Mononuclear cell (primary cell): Measurements from ENCODE around the gene UNC80. TPM values are rescaled to one million over a fixed set of nuclear protein-coding genes. Genes with fewer than 3 reads are reported as not detected.

Source experiments
- H3K27me3 ChIP-seq: 2 replicates; pipeline ENCODE4 v1.6.0; 2011; ENCODE audit warnings: low read length, control low read depth; ENCODE audit not compliant: insufficient read depth
- H3K4me1 ChIP-seq: 2 replicates; pipeline ENCODE4 v1.5.1; 2011; ENCODE audit warnings: mild to moderate bottlenecking, low read length, control low read depth; ENCODE audit not compliant: insufficient read depth
- H3K4me3 ChIP-seq: 2 replicates; pipeline ENCODE4 v1.5.1; 2011; ENCODE audit warnings: mild to moderate bottlenecking, low read length, moderate library complexity
- H3K9me3 ChIP-seq: 2 replicates; pipeline ENCODE4 v1.5.1; 2011; ENCODE audit warnings: low read depth, mild to moderate bottlenecking, control low read depth, low read length
- total RNA-seq: library from RNA; depleted of rRNA; stranded (reverse); fragments of >200 nt; gene quantifications from one replicate; pipeline ENCODE4 v1.2.3, GENCODE V29; 2012

UNC80 gene
- total RNA-seq, 1 donor, result not detected

DNA sequence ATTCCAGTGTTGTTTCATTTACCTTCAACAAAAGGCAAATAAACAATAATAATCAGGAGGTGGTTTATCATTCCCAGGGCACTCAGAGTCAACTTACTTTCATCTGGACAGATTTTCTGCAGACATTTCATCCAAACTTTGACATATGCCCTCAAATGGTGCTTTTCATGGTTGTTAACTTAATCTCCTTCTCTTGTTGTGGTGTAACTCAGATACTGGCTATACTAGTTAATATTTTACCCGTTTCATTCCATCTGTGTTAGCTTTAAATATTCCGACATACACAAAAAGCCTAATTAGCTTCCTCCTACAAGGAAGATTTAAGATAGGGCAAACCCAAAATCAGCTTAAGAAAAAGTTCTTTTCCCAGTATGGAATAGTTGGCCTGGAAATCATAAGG is 186.4 kb downstream of the UNC80 start:
- H3K9me3 ChIP-seq, result no peaks in the 10 kb centered on the region
- no peaks in the 10 kb centered on the region for H3K4me1 ChIP-seq
- H3K4me3 ChIP-seq, result no peak overlapping the region
- no peaks in the 10 kb centered on the region for H3K27me3 ChIP-seq

DNA sequence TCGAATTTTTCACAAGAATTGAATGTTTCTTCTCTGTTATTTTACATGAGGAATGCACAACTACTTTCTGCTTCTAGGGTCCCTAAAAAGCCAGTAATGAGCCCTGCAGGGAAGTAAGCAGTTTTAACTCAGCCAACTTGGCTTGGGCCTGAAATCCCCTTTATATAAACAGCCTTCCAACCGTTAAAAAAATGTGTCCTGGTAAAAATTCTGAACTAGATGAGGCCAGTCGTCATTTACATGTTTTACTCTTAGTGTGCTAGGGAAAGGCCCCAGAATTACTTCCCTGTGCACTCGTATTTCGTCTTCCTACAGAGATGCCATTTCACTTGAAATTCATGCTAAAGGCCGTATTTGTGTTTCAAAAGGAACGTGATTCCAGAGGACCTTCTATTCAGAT is 188.4 kb downstream of the UNC80 start:
- Histone ChIP-seq H3K4me3 (no peak overlapping the region), H3K9me3 (no peaks in the 10 kb centered on the region), H3K27me3 (no peaks in the 10 kb centered on the region)

DNA sequence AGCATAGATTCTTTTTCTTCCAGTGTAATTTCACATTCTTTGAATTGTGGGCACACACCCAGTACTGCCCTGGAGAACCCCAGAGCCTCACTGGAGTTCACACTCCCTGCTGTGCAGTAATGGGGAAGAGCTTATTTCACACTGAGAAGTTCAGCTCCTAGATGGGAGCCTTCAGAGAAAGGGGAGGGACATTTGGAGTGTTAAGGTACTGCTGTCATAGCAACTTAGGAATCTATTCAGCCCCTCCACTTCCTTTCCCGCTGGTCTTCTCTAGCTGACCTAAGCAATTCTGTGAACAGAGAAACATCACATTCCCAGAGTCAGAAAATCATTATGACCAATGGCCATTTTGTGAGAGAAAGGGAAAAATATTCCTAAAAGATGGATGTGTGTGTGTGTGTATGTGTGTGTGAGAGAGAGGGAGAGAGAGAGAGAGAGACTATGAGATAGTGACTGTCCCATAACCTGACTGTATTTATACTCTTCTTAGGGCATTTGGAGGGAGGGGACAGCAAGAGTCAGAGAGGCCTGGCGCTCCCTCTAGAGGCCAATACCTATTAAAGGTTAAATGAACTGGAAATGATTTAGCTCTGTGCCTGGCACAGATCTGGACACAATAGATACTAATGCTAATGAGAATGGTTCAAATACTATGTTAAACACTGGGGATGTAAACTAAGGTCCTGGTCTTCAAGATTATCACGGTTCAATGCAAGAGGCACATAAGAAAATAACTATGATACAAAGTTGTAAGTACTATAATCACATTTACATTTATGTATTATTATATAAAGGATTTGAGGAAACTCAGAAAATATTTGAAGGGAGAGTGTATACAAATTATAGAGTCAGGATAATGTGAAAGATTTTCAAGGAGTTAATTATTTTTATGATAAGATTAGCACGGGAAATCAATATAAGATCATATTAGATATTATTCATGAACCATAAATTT is 189.3 kb downstream of the UNC80 start:
- no peak overlapping the region for H3K4me3 ChIP-seq
- H3K27me3 ChIP-seq, result no peaks in the 10 kb centered on the region
- no peaks in the 10 kb centered on the region for H3K4me1 ChIP-seq
- H3K9me3 ChIP-seq, result no peaks in the 10 kb centered on the region

More for the DNA sequence above, 188.4 kb downstream of the UNC80 start:
- no peaks in the 10 kb centered on the region for H3K4me1 ChIP-seq

DNA sequence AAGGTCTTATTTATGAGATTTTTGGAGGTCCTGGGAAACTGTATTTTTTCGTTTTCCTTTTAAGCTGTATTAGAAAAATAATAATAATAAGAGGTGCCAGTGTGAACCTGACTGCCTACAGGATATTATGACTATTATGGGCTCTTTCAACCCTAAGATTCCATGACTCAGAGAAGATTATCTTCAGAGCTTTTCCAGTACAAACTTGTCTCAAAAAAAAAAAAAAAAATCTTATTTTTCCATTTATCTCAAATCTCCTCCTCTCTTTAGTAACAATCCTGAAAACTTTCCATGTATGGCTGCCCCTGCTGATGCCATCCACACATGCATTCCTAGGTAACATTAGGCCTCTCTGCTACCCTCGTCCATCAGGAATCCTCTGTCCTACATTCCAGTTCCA is 194.1 kb downstream of the UNC80 start:
- Histone ChIP-seq H3K4me1 (no peaks in the 10 kb centered on the region), H3K4me3 (no peak overlapping the region), H3K9me3 (no peaks in the 10 kb centered on the region)

DNA sequence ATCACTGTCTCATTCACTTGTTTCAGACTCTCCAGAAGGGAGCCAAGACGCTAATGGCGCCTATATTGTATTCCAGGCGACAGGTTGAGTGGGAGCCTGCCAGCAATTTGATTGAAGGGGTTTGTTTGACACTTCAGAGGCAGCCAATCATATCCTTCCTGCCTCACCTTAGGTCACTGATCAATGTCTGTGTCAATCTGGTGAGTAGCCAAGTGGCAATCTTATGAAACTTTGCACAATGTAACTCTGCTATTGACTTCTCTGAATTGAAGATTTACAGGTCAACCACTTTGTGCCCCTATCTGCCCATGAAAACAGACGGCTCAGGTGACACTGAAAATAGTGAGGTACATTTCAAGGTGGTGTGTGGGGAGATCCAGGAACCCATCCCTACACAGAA is 198.1 kb downstream of the UNC80 start:
- Histone ChIP-seq H3K9me3 (no peaks in the 10 kb centered on the region), H3K4me1 (no peaks in the 10 kb centered on the region)

More for the DNA sequence above, 194.1 kb downstream of the UNC80 start:
- H3K27me3 ChIP-seq, result no peaks in the 10 kb centered on the region

DNA sequence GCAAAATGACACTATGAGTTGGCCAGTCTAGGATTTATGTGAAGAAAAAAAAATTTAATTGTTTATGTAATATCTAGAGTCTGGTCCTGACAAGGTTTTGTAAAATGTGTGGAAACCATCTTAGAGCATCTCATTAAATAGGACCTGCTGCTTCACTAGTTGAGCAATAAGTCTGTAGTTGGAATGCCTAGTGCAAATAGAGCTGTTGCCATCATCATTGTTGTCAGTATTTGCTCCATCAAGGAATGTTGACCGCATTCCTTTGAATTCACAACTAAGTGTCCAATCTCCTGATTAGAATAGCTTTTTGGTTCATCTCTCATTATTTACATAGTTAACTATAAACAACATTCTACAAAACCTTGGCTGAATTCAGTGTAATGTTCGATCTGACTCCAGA is 198.6 kb downstream of the UNC80 start:
- no peaks in the 10 kb centered on the region for H3K4me1 ChIP-seq
- peaks cover 3% of the 10 kb centered on the region for H3K27me3 ChIP-seq
- H3K9me3 ChIP-seq, result no peaks in the 10 kb centered on the region
- H3K4me3 ChIP-seq, result no peak overlapping the region

More for the DNA sequence above, 198.1 kb downstream of the UNC80 start:
- H3K4me3 ChIP-seq, result no peak overlapping the region
- H3K27me3 ChIP-seq, result peaks cover 3% of the 10 kb centered on the region

DNA sequence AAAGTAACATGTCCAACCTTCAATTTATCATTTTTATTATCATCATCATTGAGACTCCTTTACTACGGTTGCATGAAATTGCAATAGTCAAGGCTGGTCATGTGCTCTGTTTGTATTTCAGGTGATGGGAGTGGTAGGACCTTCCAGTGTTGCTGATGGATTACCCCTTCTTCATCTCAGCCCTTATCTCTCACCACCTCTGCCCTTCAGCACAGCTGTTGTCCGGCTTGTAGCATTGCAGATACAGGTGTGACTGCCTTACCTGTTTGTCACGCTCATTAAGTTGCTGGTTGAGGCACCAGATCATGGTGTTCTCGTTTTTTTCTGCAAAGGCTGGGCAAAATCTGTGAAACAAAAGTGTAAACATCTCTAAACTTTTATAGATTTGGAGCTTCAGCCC is 199.1 kb downstream of the UNC80 start:
- Histone ChIP-seq H3K4me1 (no peaks in the 10 kb centered on the region), H3K9me3 (no peaks in the 10 kb centered on the region), H3K27me3 (peaks cover 3% of the 10 kb centered on the region)

DNA sequence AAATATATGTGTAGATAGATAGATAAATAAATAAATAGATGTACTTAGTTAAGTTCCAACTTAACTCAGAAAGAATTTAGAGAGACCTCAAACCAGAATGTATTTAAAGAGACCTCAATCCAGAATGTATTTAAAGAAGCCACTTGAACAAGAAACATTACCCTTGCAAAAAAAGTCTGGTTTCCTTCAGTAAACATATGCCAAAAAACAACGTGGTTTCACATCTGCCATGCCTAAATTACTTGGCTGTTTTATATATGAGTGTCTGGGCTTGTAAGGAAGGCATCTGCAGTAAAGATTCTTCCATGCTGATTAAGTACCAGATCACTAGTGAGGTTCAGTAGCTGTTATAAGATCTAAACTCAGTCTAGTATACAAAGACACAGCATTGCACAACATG is 201.7 kb downstream of the UNC80 start:
- Histone ChIP-seq H3K27me3 (peaks cover 3% of the 10 kb centered on the region), H3K9me3 (no peaks in the 10 kb centered on the region), H3K4me1 (no peaks in the 10 kb centered on the region), H3K4me3 (no peak overlapping the region)

More for the DNA sequence above, 199.1 kb downstream of the UNC80 start:
- no peak overlapping the region for H3K4me3 ChIP-seq

DNA sequence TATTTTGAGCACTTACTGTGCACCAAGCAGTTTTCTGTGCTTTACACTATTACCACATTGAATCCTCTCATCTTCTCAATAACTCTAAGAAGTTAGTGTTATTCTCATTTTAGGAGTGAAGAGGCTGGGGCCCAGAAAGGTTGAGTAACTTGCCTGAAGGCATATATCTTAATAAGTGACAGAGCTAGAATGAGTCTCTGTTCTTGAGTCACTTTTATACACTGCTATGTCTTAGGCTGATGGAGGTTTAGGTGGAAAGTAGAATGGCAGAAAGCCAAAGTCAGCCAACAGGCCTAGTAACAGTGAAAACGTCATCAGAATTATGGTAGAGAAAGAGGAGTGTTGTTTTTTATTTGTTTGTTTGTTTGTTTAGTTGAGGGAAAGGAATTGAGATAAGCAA is 202.9 kb downstream of the UNC80 start:
- Histone ChIP-seq H3K4me3 (no peak overlapping the region), H3K4me1 (no peaks in the 10 kb centered on the region), H3K9me3 (no peaks in the 10 kb centered on the region)

DNA sequence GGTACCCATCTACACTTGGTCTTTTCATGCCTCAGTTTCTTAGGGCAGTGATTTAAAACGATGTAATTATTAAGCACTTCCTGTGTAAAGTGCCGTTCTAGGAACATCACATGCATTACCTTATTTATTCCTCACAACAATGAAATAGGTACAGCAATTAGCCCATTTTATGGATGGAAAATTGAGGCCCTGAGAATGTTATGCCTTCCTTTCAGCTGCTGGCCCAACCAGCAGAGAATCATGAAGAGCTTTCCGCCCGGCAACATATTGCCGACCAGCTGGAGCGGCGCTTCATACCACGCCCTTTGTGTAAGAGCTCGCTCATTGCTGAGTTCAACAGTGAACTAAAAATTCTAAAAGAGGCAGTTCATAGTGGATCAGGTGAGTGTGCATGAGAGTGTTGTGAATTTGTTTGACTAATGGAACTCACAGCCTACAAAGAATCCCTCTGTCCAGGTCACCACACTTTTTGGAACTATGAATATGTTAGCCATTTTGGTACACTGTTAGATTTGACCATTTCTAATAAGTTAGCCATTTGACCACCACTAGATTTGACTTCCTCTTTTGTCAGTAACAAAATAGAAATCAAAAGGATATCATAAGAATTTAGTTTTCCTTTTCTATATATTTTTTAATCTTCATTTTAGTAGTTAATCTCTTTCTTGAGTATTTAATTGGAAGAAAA is 205.2 kb downstream of the UNC80 start:
- Histone ChIP-seq H3K9me3 (no peaks in the 10 kb centered on the region), H3K4me1 (no peaks in the 10 kb centered on the region), H3K27me3 (peaks cover 2% of the 10 kb centered on the region), H3K4me3 (no peak overlapping the region)

More for the DNA sequence above, 202.9 kb downstream of the UNC80 start:
- H3K27me3 ChIP-seq, result peaks cover 3% of the 10 kb centered on the region

DNA sequence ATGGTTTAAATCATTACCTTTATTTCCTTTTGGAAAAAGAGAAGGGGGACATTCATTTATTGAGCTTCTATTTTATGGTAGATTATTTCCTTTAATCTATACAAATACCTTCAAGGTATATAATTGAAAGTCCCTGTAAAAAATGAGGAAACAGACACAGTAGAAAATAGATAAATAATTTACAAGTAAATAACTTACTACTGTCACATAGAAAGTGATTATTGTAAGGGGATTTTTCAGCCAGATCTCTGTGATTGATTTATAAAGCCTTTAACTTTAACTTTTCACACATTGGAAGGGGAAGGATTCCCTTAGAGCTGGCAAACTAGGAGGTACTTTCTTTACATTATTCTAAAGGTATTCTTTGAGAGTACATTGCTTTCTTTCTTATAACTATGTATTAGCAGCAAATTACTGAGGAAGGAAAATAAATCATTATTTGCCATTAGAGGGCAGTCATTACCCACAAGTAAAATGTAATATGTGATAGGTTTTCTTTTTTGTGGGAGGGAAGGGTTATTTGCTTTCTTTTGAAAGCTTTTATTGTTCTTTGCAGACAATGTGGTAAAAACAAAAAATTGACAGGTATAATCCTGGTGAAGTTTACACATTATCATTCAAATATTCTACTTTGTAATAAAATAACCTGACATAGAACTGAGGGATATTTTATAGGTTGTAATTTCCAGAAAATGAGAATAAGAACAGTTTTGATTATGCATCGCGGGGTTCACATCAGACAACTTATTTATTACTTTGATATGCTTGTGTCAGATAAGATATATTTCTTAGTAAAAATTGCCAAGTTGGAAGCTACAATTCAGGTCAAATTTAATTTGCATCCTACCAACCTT is 206.0 kb downstream of the UNC80 start:
- peaks cover 3% of the 10 kb centered on the region for H3K27me3 ChIP-seq
- H3K9me3 ChIP-seq, result no peaks in the 10 kb centered on the region
- no peak overlapping the region for H3K4me3 ChIP-seq
- no peaks in the 10 kb centered on the region for H3K4me1 ChIP-seq

DNA sequence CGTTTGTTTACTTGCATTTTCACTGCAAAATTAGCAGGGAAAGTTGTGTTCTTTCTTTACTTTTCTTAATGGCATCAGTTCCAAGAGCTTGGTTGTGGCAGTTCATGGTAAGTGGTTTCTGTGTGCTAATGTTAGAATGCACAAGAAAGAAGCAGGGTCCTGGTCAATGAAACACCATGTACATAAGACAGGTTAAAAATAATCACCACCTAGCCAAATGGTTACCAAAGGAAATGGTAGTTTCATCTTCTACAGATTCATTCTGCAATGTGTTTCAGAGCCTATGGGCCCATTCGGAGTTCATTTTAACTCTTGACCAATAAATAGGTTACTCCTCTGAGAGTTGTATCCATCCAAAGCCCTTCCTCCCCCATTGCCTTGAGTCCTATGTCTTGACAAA is 212.7 kb downstream of the UNC80 start:
- Histone ChIP-seq H3K4me3 (no peak overlapping the region), H3K27me3 (peaks cover 12% of the 10 kb centered on the region), H3K9me3 (no peaks in the 10 kb centered on the region), H3K4me1 (peaks cover 16% of the 10 kb centered on the region)

DNA sequence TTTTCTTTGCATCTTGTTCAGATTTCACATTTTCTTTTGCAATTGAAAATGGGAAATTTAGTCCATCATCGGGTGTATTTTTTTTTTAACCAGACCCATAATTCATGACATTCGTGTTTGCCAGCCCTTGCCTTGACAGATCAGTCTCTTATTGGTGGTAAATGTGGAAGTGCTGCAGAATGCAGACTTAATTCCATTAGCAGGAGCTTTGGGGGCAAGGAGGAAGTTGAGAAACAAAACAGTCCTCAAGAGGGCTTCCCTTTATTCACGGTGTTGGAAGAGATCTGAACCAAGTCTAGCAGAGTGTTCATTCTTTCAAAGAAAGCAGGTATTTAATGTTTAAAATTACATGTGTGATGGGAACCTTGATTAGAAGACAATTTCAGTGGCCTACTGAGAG is 214.2 kb downstream of the UNC80 start:
- Histone ChIP-seq H3K4me3 (no peak overlapping the region), H3K4me1 (peaks cover 16% of the 10 kb centered on the region), H3K9me3 (no peaks in the 10 kb centered on the region), H3K27me3 (peaks cover 12% of the 10 kb centered on the region)

DNA sequence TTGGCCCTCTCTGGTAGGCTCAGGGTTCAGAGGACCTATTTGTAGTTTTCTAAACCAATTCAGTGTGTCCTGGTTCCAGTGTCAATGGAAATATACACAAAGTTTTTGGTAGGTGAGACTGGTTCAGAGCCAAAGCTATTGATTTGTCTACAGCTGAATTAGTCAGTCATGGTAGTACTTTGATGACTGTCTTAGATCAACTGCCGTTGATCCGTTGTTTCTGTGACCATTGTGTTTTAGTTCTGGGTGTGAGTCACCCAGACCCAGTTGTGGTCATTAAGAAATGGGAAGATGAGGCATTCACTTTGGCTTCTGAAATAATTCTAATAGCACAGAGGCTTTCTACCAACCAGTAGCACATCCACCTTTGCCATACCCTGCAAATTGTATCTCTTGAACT is 214.8 kb downstream of the UNC80 start:
- Histone ChIP-seq H3K9me3 (no peaks in the 10 kb centered on the region), H3K4me3 (no peak overlapping the region), H3K4me1 (peaks cover 16% of the 10 kb centered on the region), H3K27me3 (peaks cover 12% of the 10 kb centered on the region)

DNA sequence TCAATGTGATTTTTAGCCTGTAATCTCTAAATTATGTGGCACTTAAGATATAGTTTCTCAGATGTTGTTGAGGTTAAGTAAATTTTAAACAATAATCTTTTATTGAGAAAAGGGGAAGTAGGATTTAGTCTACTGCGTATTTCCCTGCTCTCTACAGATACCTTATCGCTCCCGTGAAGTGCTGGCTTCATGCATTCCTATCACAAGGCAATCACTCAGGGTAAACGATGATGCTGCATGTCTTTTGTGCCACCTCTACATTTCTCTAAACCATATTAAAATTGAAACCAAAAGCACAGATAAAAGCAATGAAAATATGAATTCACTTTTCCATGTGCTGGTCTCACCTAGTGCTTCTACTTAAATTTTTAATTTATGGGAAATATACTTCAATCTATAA is 216.4 kb downstream of the UNC80 start:
- H3K4me1 ChIP-seq, result peaks cover 16% of the 10 kb centered on the region
- no peaks in the 10 kb centered on the region for H3K9me3 ChIP-seq
- no peak overlapping the region for H3K4me3 ChIP-seq
- peaks cover 9% of the 10 kb centered on the region for H3K27me3 ChIP-seq
